Measurements from ENCODE around the gene PEPD.

The PEPD gene

DNA sequence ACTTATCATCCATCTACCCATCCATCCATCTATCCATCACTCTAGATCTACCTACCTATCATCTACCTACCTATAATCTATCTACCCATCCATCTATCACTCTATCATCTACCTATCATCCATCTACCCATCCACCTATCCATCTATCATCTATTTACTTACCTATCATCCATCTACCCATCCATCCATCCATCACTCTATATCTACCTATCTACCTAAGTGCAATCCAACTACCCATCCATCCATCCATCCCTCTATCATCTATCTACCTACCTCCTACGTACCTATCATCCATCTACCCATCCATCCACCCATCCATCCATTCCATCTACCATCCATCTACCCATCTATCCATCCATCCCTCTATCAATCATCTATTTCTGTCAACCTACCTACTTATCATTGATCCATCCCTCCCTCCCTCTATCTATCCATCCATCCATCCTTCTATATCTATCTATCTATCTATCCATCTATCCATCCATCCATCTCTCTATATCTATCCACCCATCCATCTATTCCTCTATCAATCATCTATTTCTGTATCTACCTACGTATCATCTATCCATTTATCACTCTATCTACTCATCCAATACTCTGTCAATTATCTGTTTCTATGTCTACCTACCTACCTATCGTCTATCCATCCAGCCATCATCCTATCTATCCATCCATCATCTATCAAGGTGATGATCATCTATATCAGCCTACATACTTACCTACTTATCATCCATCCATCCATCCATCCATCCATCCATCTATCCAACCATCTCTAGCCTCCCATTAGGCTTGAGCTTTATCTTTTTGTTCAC is 99.0 kb downstream of the PEPD start:
- DNase-seq (ENCODE audit: low read depth): no peak

DNA sequence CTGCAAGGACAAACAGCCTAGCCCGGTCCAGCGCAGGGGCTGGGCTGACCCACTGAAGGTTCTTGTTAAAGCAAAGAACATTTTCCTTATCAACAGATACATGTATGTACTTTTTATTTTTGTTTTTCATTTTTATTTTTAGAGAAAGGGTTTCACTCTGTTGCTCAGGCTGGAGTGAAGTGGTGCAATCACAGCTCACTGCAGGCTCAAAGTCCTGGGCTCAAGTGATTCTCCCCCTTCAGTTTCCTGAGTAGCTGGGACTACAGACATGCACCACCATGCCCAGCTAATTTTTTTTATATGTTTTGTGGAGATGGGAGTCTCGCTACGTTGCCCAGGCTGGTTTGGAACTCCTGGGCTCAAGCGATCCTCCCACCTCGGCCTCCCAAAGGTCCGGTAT is 100.2 kb downstream of the PEPD start:
- no peak for DNase-seq (ENCODE audit: low read depth)

DNA sequence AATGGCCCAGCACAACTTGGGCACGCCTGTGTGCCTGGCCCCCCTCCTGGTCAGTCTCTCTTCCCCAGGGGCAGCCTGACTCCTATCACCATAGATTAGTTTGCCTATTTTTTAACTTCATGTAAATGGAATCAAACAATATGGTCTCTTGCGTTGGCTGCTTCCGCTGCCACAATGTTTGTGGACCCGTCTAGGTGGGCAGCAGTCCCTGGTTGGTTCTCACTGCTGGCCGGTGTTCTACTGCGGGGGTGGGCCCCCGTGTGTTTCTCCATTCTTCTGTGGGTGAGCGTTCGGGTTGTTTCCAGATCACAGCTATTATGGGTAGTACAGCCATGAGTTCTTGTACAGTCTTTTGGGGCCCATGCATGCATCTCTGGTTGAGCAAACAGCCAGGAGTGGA is 100.8 kb downstream of the PEPD start:
- DNase-seq (ENCODE audit: low read depth): no peak

DNA sequence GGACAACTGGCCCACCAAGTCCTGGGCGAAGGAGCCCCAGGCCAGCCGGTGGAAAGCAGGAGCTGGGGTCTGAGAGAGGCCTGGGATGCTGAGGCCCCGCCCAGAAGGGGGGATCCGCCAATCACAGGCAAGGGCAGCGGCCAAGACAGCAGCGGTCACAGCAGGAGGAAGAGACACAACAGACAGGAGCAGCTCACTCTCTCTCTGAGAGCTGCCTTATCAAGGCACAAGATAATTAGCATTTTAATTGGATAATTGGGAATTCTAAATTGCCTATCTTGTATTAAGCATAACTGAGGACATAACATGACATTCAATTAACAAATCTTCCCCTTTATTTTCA is 101.8 kb downstream of the PEPD start:
- DNase-seq (ENCODE audit: low read depth): no peak

DNA sequence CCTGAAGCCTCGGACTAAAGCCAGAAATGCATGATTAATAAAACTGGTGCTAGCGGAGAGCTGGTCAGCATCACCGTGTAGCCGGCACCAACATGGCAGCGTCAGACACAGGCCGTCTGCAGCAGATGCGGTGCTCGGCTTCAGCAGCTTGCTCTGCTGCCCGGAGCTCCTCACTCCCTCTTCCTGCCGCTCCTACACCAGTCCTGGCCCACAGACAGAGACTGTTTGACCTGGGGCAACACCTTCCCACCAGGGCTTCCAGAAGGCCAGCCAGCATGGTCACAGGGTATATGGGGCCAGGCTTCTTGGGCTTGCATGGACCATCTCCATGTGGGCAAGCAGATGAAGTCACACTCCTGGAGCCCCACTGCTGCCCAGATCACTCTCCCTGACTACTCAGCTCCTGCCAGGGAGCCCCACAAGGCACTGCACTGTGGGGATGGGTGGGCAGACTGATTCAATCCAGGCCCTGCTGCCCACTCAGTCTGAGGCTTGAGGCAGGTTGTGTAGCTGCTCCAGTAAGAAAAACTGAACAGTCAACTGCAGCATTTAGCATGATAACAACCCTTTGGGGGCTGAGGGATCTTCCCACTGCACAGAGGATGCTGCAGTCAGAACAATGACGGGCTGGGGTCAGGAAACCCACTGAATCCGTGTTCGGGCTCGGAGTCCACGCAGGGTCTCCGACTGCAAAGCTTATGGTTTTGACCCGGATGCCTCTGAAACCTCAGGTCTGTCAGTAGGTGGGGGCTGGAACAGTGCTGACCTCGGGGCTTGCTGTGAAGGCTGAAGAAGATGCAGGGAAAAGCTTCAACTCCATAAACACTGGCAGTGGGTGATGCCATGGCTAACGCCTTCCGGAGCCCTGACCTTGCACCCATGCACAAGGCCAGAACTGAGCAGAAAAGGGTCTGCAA is 102.5 kb downstream of the PEPD start:
- DNase-seq (ENCODE audit: low read depth): no peak

GRCh38 chr19:33418461-33418860 is 103.1 kb downstream of the PEPD start:
- no peak for DNase-seq (ENCODE audit: low read depth)

DNA sequence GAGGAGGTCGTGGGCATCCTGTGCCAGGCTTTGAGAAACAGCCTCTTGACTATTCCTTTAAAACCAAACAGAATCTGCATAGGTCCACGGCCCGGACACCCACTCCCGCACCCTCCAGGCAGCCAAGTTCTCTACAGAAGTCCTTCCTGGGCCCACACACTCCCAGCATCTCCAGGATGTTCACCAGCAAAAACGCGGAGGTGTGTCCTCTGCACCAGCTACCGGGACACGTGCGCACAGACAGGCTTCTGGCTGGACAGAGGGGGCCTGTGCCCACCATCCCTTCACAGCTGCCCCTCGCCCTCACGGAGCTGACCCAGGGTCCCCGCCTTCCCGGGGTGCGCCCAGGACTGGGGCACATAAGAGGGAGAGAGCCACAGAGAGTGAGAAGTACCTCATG is 103.8 kb downstream of the PEPD start:
- no peak for DNase-seq (ENCODE audit: low read depth)

DNA sequence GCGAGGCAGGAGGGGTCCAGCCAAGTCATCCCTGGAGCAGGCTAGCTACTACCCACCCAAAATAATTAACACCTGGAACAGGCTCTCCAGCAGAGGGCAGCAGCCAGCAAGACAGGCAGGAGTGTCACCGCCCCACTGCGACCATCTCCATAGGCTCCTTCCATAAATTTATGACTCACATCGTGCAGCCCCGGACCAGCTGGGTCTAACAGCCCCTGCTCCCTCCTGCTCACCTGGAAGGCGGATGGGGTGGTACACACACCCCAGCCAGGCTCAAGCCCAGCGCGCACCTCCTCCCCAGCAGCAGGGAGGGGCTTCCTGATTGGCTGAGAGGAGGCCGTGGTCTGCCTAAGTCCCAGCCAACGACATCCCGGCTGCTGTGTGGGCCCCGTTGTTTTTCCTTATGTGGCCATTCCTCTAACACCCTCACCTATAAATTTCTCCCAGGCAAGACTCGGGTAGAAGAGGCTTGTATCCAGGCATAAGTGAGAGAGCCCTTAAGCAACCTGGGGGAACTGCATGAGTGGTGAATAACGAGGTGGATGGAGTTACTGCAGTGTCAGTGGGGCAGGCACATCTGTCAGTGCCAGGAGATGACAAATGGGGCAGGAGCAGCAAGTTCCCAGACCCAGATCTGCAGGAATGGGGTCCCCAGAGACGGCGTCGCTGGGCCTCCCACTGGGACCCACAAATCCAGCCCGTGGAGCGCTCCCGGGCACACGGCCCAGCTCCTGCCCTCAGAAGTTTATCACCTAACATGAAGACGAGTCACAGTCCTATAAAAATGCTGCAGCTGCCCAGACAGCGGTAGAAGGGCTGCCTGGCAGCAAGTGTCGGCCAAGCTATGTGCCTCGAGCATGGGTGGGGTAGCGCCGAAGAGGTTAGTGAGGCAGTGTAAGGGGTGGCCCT is 105.0 kb downstream of the PEPD start:
- DNase-seq (ENCODE audit: low read depth): peak; percentile 32

DNA sequence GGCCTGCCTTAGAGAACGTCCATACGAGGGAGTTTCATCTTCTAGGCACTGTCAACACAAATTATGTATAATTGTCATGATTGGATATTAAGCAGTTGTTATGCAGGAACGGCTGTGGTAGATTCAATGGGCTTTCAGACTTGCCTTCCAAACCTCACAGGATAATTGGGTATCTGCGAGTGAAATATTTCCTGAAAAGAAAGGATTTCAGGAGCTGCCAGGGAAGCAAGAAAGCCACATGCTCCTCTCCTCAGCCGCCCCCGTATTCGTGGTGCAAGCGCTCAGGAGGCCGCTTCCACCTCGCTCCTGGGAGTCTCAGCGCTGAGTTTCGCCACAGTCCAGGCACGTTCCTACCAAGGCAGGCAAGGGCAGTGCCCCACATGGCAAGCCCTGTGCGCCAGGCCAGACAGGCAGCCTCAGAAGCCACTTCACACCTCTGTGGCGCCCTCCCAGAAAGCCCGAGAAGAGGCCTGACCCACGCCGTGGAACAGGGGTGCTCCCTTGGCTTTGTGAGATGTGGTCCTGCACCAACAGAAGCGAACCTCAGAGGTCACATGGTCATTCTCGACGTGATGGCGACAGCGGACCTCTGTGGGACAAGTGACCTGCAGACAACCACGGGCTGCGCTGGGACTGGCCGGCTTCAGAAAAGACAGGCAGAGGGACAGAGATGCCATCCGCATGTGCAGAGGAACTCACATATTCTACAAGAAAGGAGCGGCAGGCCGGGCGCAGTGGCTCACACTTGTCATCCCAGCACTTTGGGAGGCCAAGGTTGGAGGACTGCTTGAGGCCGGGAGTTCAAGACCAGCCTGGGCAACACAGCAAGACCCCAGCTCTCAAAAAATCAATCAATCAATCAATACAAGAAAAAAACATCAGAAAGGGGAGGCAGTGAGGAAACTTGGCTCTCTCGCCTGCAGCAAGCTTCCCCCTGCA is 106.7 kb downstream of the PEPD start:
- DNase-seq (ENCODE audit: low read depth): no peak

DNA sequence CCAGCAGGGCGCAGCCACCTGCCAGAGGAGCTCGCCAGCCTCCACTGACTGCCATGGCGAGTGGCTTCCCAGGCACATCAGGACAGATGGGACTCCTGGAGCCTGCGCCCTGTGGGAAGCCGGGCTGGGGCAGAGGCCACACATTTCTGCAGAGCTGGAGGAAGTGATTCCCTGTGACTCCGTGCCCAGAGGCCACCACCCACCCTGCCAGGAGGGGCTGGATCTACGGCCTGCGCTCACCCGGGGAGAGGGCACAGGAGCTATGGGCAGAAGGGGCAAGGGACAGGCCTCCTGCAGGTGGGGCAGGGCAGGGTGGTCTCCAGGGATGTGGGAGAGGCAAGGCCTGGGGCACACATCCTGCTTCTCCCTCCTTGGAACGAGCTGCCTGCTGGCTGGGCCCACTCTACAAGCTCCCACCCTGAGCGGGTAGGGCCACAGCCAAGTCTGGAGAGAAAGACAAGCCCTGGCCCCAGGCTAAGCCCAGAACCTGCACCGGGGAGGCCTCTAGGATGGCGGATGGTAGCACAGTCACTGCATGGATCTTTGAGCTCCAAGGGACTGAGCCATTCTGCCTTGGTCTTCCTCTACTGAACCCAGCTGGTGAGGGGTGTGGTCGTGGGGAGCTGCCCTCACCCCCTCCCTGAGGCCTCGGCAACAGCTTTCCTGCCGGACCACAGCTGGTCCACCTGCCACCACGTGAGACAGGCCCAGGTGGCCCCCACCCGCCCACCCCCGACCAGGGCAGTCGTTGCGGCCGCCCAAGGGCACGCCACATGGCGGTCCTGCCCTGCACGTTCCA is 107.5 kb downstream of the PEPD start:
- no peak for DNase-seq (ENCODE audit: low read depth)

GRCh38 chr19:33413426-33413725 is 108.2 kb downstream of the PEPD start:
- no peak for DNase-seq (ENCODE audit: low read depth)

DNA sequence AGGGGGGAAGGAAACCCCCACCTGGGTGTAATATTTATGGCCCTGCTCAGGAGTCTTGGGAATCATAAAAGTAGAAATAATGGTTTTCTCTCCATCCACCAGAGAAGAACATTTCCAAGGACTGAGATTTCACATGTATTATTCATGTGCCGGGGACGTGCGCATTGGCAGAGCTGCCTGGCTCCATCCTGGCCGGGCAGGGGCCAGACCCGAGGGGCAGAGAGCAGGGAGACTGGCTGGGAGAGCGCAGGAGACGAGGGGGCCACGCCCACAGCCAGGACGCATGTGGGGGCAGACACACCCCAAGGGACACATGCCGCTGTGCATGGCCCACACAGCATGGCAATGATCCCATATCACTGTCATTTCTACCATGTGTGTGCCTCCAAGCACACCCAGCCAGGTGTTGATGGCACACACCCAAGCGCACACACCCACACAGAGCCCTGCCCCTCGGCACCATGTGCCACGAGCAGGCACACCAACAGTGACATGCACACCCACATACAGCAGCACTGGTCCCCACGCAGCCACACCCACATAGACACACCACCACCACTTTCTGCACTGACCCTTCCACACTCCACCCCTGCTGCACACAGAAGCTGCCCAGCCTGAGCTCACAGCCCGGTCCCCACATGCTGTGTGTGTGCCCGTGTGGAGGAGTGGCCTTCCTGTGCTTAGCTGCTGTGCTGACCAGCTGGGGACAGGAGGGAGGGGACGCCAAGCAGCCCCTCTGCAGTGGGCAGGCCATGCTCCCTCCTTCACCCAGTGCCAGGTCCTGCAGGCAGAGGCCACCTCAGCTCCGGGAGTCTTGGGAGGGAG is 108.8 kb downstream of the PEPD start:
- no peak for DNase-seq (ENCODE audit: low read depth)

GRCh38 chr19:33411621-33412180 is 109.9 kb downstream of the PEPD start:
- no peak for DNase-seq (ENCODE audit: low read depth)

- DNase-seq (ENCODE audit: low read depth): no peak
Measured at GRCh38 chr19:33410915-33411401, 110.6 kb downstream of the PEPD start.

GRCh38 chr19:33409906-33410685 is 111.5 kb downstream of the PEPD start:
- DNase-seq (ENCODE audit: low read depth): no peak

DNA sequence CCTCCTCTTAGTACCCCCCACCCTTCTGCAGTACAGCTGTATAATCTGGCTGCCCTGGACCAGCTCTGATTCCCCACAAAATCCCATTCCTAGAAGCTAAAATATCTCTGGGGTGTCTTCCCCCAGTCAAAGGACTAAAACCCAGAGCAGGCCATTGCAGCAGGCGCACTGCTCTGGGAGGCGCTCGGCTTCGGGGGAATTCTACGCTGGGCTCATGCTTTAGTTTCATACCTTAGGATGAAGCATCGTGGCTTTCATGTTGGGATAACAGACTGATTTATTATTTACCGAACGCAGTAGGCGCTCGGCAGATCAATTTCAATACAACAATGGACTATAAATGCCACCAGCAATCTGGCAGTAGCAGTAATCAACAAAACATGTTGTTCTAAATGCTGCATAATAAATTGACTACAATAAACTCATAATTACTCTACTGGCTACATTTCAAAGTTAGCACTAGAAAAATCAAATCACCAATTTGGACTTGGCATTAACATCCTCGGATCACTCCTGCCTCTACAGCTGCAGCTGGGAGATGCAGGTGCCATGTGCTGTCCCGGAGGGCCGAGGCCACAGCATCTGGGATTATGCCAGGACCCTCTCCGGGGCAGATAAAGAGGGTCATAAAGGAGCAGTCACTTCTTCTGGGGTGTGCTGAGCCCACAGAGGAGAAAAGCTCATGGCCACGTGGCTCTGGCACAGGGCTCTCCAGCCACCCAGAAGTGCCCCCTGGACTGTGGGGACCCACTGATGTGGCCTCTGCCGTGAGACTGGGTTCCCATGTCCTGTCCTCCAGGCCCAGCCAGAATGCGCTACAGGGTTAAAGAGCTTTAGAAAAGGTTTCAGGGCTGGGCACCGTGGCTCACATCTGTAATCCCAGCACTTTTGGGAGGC is 112.8 kb downstream of the PEPD start:
- no peak for DNase-seq (ENCODE audit: low read depth)

DNA sequence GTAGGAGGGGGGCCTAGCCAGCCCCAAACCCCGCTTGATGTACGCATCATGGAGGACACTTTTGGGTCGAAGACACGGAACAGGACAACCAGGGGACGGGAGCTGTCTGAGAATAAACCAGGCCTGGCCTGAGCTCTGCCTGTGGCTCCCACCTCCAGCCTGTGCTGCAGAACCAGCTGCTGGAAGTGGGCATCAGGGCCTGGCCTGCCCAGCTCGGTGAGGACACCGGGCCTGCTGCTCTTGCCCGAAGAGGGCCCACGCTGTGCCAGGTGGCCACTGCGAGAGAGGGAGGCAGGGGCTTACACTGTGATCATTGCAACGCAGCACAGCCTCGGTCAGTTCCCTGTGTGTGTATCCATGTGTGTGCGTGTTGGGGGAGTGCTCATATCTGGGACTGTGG is 113.5 kb downstream of the PEPD start:
- DNase-seq (ENCODE audit: low read depth): no peak
